Left ventricle myocardium inferior (tissue), 1 donor: ENCODE data around the gene KCTD5. TPM values are rescaled to one million over a fixed set of nuclear protein-coding genes. Genes with fewer than 3 reads are reported as not detected.

Experiments
- DNase-seq: peaks from one replicate; pipeline ENCODE4 v3.0.0-alpha.2; 2020
- H3K27ac ChIP-seq: fragments of 200-600 bp; replicated peaks from 2 replicates; pipeline ENCODE4 v1.8.0; 2021
- H3K27me3 ChIP-seq: fragments of 200-600 bp; 2 replicates; pipeline ENCODE4 v1.8.0; 2021; ENCODE audit warnings: low read depth
- H3K36me3 ChIP-seq: fragments of 200-600 bp; 2 replicates; pipeline ENCODE4 v1.8.0; 2021
- H3K4me1 ChIP-seq: fragments of 200-600 bp; 2 replicates; pipeline ENCODE4 v1.8.0; 2021
- H3K4me3 ChIP-seq: fragments of 200-600 bp; 2 replicates; pipeline ENCODE4 v1.8.0; 2021; ENCODE audit warnings: mild to moderate bottlenecking, moderate library complexity
- H3K9me3 ChIP-seq: fragments of 200-600 bp; replicated peaks from 2 replicates; pipeline ENCODE4 v1.8.0; 2021
- CTCF ChIP-seq: fragments of 200-600 bp; IDR thresholded peaks from 2 replicates; pipeline ENCODE4 v1.8.0; 2021; ENCODE audit warnings: antibody characterized with exemption, mild to moderate bottlenecking, borderline replicate concordance
- intact Hi-C: fragments of 100-400 bp; cut with micrococcal nuclease; formaldehyde crosslinking; loops from one replicate; pipeline ENCODE4 v1.11.0; 2022
- total RNA-seq: library from RNA; stranded (reverse); fragmentation: NEBNext Ultra II Directional; extraction: Animal tissue kit (Norgen Biotek cat#: 25700); gene quantifications from one replicate; pipeline ENCODE4 v1.2.1, GENCODE V29; 2021
- donor health status: DM: no; HTN: yes; CAD: no; lungs with severe emphysema.

The KCTD5 gene
- total RNA-seq, 1 donor from 2014 or later: 10.2 TPM

GRCh38 chr16:2715519-2715918, 33.2 kb downstream of the KCTD5 start:
- peak overlapping the region; percentile 4 for H3K4me3 ChIP-seq
- DNase-seq: peak; percentile 68
- no peaks in the 10 kb centered on the region for H3K27me3 ChIP-seq
- no peak for TF ChIP-seq CTCF
- no peaks in the 10 kb centered on the region for H3K9me3 ChIP-seq
- intact Hi-C loops: no loop called here
- no peak overlapping the region for H3K27ac ChIP-seq
- H3K4me1 ChIP-seq: peaks cover 27% of the 10 kb centered on the region
- H3K36me3 ChIP-seq: no peaks in the 10 kb centered on the region

- no peak for TF ChIP-seq CTCF
- Histone ChIP-seq H3K9me3 (no peaks in the 10 kb centered on the region), H3K27ac (no peak overlapping the region), H3K4me1 (peaks cover 31% of the 10 kb centered on the region), H3K4me3 (peak overlapping the region; percentile 4), H3K27me3 (no peaks in the 10 kb centered on the region), H3K36me3 (no peaks in the 10 kb centered on the region)
- intact Hi-C loops: no loop called here
- no peak for DNase-seq
Measured at GRCh38 chr16:2715966-2716885, 33.9 kb downstream of the KCTD5 start.

- no peak overlapping the region for H3K27ac ChIP-seq
- DNase-seq: no peak
- intact Hi-C loops: no loop called here
- H3K27me3 ChIP-seq: no peaks in the 10 kb centered on the region
- H3K4me3 ChIP-seq: no peak overlapping the region
- H3K4me1 ChIP-seq: peaks cover 37% of the 10 kb centered on the region
- TF ChIP-seq CTCF: no peak
- H3K9me3 ChIP-seq: no peaks in the 10 kb centered on the region
- no peaks in the 10 kb centered on the region for H3K36me3 ChIP-seq
Measured at GRCh38 chr16:2716948-2717347, 34.6 kb downstream of the KCTD5 start.

DNA sequence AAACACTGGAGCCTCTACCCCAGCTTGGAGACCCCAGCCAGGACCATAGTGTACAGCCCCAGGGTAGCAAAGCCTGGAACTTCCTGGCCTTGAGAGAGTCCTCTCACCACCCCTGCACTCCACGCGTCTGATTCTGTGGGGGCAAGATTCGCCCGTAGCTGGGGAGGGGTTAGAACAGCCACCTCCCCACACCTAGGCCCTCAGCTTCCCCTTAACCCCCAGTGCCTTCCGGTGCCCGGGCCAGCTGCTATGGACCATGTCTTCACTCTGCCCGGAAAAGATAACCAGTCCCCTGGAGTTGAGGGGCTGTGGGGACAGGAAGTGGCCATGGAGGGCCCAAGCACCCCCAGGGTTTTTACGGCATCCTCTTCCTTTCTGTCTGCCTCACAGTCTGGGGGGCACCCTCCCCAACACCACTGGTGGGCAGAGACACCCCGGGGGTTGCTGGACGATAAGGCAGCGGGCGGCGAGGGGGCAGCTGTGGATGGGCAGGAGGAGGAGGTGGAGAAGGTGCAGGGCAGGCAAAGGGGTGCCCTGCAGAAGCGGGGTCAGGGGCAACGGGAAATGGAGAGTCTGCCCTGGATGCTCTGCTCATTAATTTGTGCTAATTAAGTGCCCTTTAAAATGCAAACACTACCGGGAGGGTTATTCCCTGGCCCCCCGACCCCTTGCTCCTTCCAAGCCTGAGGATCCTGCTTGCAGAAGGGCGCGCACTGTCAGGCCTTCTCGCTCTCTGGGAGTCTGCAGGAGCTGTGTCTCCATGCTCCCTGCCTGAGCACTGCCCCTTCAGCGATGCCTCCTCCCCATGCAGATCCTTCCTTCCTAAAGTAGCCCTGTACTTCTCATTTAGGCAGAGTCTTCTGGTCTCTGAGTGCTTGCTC, 35.3 kb downstream of the KCTD5 start:
- Histone ChIP-seq H3K9me3 (no peaks in the 10 kb centered on the region), H3K36me3 (no peaks in the 10 kb centered on the region), H3K4me3 (no peak overlapping the region), H3K27ac (no peak overlapping the region), H3K27me3 (no peaks in the 10 kb centered on the region), H3K4me1 (peaks cover 37% of the 10 kb centered on the region)
- no peak for DNase-seq
- no peak for TF ChIP-seq CTCF
- intact Hi-C loops: no loop called here

GRCh38 chr16:2719328-2720063, 37.2 kb downstream of the KCTD5 start:
- H3K4me1 ChIP-seq: peaks cover 37% of the 10 kb centered on the region
- H3K36me3 ChIP-seq: no peaks in the 10 kb centered on the region
- H3K27ac ChIP-seq: no peak overlapping the region
- peak; percentile 33 for DNase-seq
- peaks cover 7% of the 10 kb centered on the region for H3K27me3 ChIP-seq
- no peaks in the 10 kb centered on the region for H3K9me3 ChIP-seq
- no peak overlapping the region for H3K4me3 ChIP-seq
- intact Hi-C loops: no loop called here
- TF ChIP-seq CTCF: no peak
